Skin of body (tissue), 2 donors: ENCODE measurements around the gene SEMA4D. TPM values are rescaled to one million over a fixed set of nuclear protein-coding genes. Genes with fewer than 3 reads are reported as not detected.

Experiments used
- DNase-seq: peaks from one replicate; lab custom pipeline; 2025; lab: John Stamatoyannopoulos, UW
- total RNA-seq: library from RNA; depleted of rRNA; stranded (reverse); fragments of >200 nt; gene quantifications from one replicate; pipeline ENCODE4 v1.2.3, GENCODE V29; 2014

Gene SEMA4D
- total RNA-seq, 1 donor from 2014 or later: 13.1 TPM

GRCh38 chr9:89431930-89432725, 65.8 kb downstream of the SEMA4D start:
- no peak for DNase-seq

GRCh38 chr9:89430995-89431394, 66.9 kb downstream of the SEMA4D start:
- DNase-seq: no peak

DNA sequence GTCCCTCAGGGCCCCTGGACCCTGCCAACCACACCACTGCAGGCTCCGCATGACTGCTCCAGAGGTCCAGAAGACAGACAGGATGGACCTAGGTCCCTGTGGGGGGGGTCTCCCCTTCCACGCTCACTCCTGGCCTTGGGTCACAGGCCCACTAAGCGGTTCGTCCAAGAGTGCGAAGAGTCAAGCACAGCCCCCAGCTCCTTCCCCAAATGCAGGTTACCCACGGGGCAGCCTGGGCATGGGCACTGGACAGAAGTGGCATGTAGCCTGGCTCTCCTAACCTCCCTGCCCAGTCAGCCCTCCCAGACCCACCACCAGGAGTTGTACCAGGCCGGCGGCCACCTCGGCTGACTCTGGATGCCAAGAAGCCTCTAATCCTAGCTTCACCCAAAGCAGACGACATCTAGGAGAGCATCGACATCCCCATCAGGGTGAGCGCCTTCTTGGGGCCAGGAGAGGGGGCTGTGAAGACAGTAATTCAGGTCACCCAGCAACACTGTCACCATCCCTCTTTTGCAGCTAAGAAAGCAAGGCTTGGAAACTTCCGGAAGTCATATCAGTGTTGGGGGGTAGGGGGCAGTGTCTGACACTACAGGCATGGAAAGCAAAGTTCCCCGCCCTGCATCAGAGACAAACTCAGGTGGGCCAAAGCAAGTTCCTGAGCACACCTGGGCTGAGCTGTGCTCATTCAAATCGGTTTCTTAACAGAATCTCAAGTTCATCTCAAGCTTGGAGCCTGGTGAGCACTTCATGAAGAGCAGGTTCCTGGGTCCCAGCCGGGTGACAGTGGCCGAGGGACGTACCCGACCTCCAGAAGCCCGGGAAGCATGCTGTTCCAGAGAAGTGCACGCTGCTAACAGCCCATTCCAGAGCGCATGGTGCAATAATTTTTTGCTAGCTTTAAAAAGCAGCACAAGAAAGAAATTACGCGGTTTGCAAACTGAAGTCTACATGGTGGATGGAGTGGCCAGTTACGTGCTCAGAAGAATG, 68.7 kb downstream of the SEMA4D start:
- DNase-seq: no peak

DNA sequence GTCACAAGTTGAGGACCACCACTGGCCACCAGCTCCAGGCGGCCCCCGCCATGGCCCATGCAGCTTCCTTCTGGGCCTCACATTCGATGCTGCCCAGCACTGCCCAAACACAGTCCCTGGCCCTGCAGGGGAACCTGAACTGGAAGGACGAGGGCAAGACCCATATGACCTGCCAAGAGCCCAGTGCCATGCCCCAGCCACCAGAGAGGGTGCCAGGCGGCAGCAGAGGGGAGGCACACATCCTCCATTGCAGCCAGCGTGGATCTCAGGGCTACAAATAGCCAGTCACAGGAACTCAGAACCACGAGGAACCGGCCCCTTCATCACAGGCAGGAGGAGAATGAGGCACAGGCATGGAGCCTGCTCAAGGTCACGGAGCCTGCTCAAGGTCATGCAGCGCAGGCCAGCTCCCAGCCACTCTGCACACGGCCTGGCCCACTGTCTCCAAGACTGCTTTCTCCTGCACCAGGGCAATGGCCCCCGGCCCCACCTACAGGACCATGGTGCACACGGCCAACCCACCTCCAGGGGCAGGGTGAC, 69.6 kb downstream of the SEMA4D start:
- no peak for DNase-seq

GRCh38 chr9:89427621-89428221, 70.2 kb downstream of the SEMA4D start:
- DNase-seq: no peak

- no peak for DNase-seq
Observed at GRCh38 chr9:89426384-89426961, 71.4 kb downstream of the SEMA4D start.

GRCh38 chr9:89425921-89426383, 72.0 kb downstream of the SEMA4D start:
- no peak for DNase-seq

DNA sequence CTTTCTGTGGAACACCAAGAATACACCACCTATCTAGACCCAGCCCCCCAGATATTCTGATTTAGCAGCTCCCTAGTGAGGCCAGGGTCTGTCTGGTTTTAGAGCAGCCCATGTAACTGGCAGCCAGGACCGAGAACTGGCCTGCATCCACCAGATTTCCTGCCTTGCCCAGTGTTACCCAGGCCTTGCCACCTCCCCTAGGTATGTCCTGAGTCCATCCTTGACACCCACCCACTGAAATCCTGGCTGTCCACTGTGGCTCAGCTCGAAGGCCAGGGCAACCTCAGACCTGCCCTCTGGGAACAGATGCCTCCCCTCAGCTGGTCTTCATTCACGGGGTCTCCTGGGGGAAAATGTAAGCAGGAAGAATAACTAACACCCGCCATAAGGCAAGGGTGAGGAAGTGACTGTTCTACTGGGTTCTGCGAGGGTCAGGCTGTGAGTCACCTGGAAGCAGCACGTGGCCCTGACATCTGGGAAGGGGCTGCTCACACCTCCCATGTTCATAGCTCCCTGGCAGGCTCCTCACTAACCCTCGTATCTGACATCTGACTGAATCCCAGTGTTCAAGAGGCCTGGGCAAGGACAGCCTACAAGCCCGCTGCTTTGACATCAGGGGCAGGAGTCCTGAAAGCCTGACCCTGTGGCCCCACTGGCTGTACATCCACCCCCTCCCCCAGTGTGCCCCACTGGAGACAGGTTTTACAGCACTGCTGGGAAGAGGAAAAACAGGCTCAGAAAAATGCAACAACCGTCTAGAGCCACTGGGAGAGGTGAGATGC, 72.7 kb downstream of the SEMA4D start:
- no peak for DNase-seq

GRCh38 chr9:89422151-89422975, 75.5 kb downstream of the SEMA4D start:
- no peak for DNase-seq

DNA sequence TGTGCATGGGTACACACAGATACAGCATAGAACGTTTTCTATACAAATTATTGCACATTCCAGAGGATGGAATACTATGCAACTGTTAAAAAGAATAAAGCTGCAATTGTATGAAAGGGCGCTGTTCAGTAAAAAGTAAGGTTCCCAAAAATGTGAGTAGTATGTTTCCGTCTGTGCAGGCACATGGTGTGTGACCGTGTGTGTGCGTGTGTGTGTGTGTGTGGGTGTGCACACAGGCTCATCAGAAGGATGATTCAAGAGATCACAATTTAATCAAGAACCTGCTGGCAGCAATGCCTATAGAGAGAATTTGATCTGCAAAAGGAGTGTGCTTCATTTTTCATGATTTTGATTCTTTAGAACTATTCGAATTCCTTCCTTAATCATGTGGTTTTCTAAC, 76.3 kb downstream of the SEMA4D start:
- DNase-seq: no peak

- DNase-seq: no peak
Observed at GRCh38 chr9:89420397-89421178, 77.3 kb downstream of the SEMA4D start.

DNA sequence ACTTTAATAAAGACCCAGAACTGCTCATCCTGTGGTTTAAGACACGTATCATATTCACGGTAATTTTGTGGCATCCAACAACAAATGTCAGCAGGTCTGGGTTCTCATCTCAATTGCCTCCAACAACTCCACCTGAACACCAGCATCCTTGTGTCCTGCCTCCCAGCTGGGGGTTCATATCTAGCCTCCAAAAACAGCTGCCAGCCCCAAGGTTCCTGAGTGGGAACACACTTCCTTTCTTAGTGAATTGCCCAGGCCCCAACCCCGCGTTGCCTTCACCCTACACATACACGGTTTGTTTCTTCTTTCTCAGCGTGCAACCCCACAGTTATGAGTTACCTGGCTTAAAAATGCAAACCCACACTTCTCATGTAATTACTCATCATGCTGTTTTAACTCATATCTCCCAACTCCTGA, 77.9 kb downstream of the SEMA4D start:
- DNase-seq: no peak

- no peak for DNase-seq
Observed at GRCh38 chr9:89418882-89419640, 78.9 kb downstream of the SEMA4D start.

DNA sequence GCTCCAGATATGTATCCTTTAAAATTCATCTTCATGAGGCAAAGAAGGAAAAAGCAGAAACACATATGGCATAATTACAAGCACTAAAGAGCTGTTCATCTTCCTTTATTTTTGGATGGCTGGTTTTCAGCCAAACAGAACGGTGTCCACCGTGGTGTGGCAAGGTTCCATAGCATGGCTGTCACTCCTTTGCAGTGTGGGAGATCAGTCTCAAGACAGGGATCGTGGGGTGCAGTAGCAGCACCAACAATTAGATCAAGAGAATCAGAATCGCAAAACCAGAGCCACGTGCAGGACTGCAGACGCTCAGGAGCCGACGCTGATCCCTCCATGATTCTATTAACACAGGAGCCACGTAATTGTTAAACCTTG, 79.5 kb downstream of the SEMA4D start:
- no peak for DNase-seq

DNA sequence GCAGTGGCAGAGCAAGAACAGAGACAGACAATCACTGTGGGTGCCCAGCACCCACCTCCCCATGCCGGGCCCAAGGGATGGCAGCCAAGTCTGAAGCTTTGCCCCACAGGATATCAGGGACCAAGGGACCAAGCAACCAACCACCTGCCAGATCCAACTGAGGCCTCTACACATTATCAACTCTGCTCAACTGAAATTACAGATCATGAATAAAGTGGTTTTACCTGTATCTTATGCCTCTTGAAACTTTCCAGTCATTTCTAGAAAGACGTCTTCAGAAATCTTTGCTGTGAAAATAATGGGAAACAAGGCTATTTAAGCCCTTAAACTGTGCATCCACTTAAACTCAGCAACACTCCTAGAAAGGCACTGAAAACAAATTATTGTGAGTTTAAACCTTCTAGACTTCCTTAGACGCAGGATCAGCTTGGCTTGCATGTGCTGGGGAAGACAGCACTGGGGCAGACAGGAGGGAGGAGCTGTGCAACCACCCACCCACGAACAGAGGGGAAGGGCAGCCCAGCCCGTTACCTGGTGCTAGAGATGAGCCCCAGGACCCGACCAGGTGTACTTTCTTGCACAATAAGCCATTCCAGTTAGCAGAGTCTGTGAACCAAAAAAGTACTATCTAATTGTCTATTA, 80.0 kb downstream of the SEMA4D start:
- DNase-seq: no peak

DNA sequence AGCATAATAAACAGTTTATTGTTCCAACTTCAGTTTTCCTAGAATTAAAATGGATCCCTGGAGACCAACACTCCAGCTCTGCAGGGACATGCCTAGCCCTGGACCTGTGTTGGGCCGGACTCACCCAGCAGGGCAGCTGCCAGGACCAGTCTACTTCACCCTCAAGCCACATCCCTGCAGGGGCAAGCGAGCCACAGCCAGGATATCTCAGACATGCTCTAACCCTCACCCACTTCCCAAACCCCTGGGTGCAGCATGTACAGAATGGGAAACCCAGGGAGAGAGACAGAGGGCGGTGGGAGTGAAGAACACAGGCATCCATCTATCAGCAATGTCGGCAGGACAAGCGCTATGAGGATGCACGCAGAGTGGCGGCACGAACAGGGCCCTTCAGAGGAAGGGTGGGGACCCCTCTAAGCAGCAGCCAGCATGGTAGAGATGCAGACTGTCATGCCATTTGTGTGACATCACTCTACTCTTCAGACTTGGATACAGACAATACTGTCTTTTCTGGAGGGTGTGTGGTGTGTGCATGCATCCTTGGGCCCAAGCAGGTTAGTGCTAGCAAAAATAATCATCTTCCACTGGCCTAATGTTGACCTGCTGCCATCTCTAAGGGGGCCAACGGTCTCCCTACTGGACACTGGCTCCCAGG, 83.1 kb downstream of the SEMA4D start:
- DNase-seq: no peak
